HG03354 (cell line): Measurements from ENCODE around the gene SNAPC5.
A peak's percentile ranks its signal among the peaks of the same experiment; 100 is the strongest.
"Not testable (repeated sequence)": the region's sequence is repeated elsewhere in the genome, so short reads cannot be mapped to it uniquely, and the experiment has no call there.

Experiments used
- ATAC-seq: cut with Tn5 transposase; IDR thresholded peaks from one replicate; pipeline ENCODE4 v1.9.1; 2021; ENCODE audit warnings: mild to moderate bottlenecking; ENCODE audit not compliant: unreplicated experiment, poor library complexity, severe bottlenecking

Gene SNAPC5, protein sequence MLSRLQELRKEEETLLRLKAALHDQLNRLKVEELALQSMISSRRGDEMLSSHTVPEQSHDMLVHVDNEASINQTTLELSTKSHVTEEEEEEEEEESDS

GRCh38 chr15:66497502-66498455 lies at the start of gene SNAPC5:
Gene SNAPC5, minus strand, starts transcription at chr15:66497762. Its CDS starts 31 bp downstream, at chr15:66497731.
- peak; percentile 84 for ATAC-seq

DNA sequence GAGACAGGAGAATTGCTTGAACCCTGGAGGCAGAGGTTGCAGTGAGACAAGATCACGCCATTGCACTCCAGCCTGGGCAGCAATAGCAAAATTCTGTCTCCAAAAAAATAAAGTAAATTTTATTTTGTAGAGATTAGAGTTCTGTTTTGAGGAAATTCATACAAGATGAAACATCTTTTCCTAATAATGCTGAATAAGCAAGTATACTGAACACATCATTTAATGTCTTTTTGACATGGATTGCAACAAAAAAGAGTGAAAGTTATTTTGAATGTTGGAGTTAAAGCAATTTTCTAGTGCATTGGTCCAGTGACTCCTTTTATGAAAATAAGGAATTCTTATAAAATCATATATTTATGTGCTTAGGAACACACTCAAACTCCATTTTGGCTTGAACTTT lies 47.7 kb upstream of the SNAPC5 start:
- ATAC-seq = no peak

DNA sequence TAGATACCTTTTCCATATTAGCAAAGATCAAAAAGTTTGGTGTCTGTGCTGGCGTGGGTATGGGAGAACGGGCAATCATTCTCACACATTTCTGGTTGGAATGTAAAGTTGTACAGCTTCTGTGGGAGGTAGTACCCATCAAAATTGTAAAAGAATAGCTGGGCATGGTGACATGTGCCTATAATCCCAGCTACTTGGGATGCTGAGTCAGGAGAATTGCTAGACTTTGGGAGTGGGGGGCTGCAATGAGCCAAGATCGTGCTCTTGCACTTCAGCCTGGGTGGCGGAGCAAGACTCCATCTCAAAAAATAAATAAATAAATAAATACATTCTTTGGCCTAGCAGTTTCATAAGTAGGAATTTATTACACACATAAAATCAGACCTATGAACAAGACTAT lies 45.3 kb upstream of the SNAPC5 start:
- no peak for ATAC-seq

DNA sequence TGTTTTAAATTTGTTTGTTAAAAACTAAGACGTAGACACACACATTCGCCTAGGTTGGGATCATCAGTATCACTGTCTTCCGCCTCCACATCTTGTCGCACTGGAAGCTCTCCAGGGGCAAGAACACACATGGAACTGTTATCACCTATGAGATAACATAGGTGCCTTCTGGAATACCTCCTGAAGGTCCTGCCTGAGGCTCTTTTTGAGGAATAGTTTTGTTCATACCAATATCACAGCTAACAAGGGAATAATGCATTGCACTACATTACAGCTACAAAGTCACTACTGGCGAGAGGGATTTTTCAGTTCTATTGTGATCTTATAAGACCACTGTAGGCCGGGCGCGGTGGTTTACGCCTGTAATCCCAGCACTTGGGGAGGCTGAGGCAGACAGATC lies 37.5 kb upstream of the SNAPC5 start:
- no peak for ATAC-seq

GRCh38 chr15:66524838-66525237 lies 27.3 kb upstream of the SNAPC5 start:
- no peak for ATAC-seq

DNA sequence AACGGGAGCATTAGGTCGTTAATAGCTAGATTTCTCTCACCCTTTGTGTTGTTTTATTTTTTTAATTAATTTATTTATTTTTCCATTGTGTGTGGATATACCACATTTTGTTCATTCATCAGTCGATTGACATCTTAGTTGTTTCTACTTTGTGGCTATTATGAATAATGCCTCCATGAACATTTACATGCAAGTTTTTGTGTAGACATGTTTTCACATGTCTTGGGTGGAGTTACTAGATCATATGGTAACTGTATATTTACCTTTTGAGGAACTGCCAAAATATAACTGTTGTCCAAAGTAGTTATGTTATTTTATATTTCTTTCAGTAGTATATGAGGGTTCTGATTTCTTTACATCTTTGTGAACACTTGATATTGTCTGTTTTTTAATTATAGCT lies 26.4 kb upstream of the SNAPC5 start:
- ATAC-seq = no peak

GRCh38 chr15:66515901-66516322 lies 18.4 kb upstream of the SNAPC5 start:
- no peak for ATAC-seq

DNA sequence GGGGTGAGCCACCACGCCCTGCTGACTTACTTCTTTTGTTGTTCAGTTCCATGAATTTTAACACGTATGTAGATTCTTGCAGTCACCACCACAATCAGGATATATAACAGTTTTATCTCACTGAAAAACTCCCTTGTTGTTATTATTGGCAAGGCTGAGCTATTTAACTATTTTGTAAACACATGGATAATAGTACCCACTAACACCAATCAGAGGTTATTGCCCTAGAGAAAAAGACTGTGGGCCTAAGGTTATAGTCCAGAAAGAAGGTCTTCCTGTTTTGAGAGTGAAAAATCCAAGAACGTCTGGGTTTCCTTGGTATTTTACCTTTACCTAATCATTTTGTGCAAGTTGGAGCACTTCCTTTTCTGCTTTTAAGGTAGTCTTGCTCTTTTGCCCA lies 17.0 kb upstream of the SNAPC5 start:
- no peak for ATAC-seq

- no peak for ATAC-seq
Observed at GRCh38 chr15:66508293-66508883, 10.8 kb upstream of the SNAPC5 start.

- no peak for ATAC-seq
Observed at GRCh38 chr15:66505818-66506217, 8.3 kb upstream of the SNAPC5 start.

- ATAC-seq = no peak
Observed at GRCh38 chr15:66505430-66505811, 7.9 kb upstream of the SNAPC5 start.

- ATAC-seq = peak; percentile 79
Observed at GRCh38 chr15:66504563-66505429, 7.2 kb upstream of the SNAPC5 start, which contains the start of the genes RPL4 and ZWILCH. Gene RPL4, minus strand, starts transcription at chr15:66504855. Its CDS starts 65 bp downstream, at chr15:66504790. Gene ZWILCH, plus strand, starts transcription at chr15:66505326. Its CDS starts 13 bp downstream, at chr15:66505339.

DNA sequence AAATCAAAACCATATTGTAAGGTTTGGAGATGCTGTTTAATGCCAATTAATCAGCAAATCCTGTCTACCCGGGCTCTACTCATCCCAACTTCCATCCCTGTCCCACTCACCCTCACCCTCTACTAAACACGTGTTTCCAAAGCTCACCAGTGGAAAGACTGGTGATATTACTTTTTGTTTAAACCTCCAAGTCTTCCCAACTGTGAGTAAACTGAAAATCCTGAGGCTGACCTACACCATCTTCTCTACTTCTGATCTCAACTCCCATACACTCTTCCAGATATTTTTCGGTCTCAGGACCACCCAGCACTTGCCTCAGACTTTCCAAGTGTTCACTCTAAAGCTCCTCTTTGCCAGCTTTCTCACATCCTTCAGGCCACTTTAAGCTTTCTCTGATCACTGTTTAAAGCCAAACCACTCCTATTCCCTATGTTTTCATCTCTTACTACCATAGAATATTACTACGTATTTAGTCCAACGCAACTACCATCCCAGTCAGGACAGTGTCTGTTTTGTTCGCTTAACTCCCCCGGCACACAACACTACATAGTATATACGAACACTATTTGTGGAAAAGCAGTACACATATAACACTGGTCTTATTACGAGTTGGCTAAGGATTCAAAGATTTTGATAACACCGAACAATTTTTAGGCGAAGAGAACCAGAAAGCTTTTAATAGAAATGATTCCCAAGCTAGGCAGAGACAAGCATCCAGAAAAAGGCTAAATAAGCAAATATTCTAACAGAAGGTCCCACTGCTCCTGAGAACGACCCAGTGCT lies 6.4 kb upstream of the SNAPC5 start:
- ATAC-seq = no peak

DNA sequence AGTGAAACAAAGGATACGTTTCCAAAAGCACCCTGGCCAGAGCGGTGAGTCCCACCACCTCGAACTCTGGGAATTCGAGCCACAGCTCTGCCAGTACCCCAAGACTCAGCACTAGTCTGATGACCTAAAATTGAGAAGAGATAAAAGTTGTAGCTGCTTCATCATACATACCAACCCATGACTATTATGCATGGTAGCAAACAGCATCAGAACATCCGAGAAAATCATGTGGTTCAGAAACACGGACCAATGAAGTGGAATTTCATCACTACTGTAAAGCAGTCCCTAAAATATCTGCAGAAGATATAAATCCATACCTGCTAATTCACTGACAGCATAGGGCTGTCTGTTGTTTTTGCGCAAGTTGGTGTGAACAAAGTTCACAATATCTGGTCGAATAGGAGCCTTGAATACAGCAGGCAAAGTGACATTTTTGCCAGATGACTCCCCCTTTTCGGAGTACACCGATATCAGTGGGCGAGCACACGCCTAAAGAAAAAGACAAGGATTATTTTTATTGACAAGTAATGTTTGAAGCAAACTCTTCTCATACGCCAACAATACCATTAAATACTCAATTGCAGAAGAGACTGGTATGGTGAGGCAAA lies 5.6 kb upstream of the SNAPC5 start:
- not testable (repeated sequence) for ATAC-seq

GRCh38 chr15:66502491-66502890 lies 4.9 kb upstream of the SNAPC5 start:
- no peak for ATAC-seq

GRCh38 chr15:66500346-66500745 lies 2.8 kb upstream of the SNAPC5 start:
- ATAC-seq = not testable (repeated sequence)

DNA sequence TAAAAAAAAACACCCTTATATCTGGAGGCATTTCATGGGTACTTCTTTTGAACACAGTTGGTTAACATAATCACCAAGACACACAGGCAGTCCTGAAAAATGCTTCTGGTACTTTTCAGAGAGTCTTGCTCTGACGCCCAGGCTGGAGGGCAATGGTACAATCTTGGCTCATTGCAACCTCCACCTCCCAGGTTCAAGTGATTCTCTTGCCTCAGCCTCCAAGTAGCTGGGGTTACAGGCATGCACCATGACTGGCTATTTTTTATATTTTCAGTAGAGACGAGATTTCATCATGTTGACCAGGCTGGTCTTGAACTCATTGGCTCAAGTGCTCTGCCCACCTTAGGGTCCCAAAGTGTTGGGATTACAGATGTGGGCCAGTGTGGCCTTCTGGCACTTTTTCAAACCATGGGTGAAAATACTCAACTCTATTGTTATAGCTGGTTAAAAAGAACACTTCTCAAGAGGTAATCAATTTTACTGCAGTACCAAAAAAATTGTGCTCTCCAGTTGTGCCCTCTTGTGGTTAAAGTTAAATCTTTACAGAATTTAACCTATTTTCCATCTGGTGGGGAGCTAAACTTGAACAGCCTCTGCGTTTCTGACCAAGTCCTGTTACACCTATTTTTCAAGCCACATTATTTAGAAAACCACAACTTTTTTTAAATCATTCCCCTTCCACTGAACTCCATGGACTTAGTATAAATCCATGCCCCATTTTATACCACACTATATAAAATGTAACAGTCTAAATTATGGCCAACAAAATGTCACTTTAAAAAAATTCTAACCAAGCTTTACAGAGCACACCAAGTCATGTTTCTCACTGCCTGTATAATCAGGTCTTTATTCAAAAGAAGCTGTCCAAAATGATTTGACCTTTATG lies 1.2 kb upstream of the SNAPC5 start:
- ATAC-seq = no peak
